AG10803 (cell line): Measurements from ENCODE around the gene CWC22.
"Not testable (repeated sequence)": the region's sequence is repeated elsewhere in the genome, so short reads cannot be mapped to it uniquely, and the experiment has no call there.

ENCODE experiments used
- DNase-seq: peaks from one replicate; pipeline ENCODE4 v3.0.0; 2010; ENCODE audit warnings: low read depth
- H3K4me3 ChIP-seq: 2 replicates; pipeline ENCODE4 v1.5.1; 2011; ENCODE audit warnings: mild to moderate bottlenecking, low read length, control low read depth
- TF ChIP-seq, protein P1 (sequence below): conservative IDR thresholded peaks from 2 replicates; pipeline ENCODE4 v1.5.1; 2011; ENCODE audit warnings: mild to moderate bottlenecking, low read length, control low read depth, inconsistent platforms

The CWC22 gene

DNA sequence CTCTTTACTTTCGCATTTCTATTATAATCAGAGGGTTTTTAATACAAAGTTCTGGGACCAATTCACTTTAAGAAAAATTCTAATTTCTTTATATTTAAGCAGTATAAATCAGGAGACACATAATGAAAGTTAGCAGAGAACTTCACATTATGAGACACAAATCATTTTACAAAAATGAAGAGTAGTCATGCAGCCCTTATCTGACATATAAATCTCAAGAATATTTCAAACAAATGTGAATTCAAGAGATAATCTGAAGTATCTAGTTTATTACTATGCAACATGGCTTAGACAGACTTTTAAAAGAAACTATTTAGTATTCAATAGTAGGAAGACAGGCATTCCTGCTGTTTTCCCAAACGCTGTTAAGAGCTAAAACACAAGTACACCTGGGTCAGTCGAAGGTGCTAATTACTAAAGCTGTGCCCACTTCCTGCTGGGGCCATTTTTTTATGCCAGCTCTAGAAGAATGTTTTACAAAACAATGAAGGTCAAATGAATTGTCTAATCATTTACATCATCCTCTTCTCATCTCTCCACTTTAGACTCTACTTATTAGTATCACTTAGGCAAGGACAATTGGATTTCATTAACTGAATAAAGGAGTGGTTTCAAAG, 40.2 kb downstream of the CWC22 start:
- no peak overlapping the region for H3K4me3 ChIP-seq
- TF ChIP-seq, protein P1, sequence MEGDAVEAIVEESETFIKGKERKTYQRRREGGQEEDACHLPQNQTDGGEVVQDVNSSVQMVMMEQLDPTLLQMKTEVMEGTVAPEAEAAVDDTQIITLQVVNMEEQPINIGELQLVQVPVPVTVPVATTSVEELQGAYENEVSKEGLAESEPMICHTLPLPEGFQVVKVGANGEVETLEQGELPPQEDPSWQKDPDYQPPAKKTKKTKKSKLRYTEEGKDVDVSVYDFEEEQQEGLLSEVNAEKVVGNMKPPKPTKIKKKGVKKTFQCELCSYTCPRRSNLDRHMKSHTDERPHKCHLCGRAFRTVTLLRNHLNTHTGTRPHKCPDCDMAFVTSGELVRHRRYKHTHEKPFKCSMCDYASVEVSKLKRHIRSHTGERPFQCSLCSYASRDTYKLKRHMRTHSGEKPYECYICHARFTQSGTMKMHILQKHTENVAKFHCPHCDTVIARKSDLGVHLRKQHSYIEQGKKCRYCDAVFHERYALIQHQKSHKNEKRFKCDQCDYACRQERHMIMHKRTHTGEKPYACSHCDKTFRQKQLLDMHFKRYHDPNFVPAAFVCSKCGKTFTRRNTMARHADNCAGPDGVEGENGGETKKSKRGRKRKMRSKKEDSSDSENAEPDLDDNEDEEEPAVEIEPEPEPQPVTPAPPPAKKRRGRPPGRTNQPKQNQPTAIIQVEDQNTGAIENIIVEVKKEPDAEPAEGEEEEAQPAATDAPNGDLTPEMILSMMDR: no peak
- no peak for DNase-seq

DNA sequence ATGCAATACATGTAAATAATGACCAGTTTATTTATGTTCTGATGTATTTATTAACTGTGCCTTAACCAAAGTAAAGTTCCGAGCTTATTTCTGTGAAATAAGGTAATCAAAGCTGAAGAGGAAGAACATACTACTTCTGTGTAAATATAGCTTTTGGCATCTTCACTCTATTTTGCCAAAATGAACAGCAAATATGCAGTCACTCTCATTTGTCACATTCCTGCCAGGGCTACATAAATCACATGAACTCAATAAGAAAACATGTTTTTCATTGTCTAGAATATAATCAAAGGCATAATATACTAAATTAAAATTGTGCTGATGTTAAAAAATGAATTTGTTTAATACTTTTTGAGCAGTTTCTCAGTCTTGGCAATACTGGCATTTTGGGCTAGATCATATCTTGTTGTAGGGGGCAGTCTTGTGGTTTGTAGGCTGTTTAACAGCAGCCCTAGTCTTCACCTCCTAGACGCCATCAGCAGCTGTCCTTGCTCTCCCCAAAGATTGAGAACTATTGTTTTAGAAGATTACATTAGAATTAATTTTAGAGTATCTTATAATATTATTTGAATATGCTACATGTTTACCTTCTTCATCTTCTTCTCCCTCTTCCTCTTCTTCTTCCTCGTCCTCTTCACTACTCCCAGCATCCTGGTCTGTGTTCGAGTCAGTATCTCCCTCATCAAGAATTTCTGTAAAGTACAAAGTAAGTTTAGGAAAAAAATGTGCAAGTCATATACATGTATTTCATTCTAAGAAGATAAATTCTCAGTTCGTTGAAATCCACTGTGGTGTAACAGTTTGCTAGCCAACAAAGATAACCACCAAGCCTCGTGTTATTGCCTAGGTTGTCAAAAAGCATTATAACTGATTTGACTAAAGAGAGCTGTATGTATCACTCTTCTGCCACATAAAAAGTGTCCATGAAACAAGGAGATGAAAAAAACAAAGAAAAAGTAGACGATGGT, 41.5 kb downstream of the CWC22 start:
- TF ChIP-seq, protein P1: no peak
- peak; percentile 6 for DNase-seq
- no peak overlapping the region for H3K4me3 ChIP-seq

DNA sequence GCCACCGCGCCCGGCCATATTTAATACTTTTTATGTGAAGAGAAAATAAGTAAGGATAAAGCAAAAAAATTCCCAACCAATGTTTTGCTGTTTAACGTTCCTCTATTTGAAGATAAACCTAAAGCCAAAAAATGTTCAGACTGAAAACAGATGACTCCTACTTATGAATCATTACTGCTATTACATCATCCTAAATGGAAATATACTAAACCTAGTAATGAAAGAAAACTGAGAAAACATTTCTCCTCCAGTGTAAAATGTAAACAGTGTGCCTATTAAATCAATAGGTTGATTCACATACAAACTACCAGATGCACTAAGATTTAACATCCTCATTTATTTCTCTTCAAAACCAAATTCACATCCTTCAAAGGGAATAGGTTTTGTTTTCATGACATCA, 43.5 kb downstream of the CWC22 start:
- TF ChIP-seq, protein P1: no peak
- peak; percentile 48 for DNase-seq
- H3K4me3 ChIP-seq: no peak overlapping the region

DNA sequence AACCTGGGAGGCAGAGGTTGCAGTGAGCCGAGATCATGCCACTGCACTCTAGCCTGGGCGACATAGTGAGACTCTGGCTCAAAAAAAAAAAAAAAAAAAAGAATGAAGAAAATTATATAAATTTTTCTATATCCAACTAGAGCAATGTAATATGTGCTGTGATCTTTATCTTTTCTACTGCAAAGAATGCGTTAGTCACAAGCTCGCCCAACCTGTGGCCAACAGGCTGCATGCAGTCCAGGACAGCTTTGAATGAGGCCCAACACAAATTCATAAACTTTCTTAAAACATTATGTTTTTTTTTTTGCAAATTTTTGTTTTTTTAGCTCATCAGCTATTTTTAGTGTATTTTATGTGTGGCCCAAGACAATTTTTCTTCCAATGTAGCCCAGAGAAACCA, 48.8 kb downstream of the CWC22 start:
- not testable (repeated sequence) for H3K4me3 ChIP-seq, DNase-seq

DNA sequence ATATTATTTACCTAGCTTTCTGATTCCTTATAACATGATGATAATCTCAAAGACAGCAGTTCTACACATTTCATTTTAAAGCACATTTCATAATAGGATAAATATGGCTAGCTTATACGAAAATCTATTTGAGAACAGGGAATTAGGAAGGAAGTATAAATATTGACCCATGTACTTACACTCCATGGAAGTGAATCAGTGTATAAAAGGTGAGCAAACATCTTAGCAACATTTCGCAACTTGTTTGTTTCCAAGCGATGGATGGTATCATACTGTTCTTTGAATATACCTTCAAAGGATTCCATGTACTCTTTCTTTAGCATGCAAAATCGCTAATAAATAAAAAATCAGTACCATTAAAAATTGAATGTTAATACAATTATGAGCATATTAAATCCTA, 53.1 kb downstream of the CWC22 start:
- no peak for DNase-seq
- H3K4me3 ChIP-seq: no peak overlapping the region
- TF ChIP-seq, protein P1: no peak

DNA sequence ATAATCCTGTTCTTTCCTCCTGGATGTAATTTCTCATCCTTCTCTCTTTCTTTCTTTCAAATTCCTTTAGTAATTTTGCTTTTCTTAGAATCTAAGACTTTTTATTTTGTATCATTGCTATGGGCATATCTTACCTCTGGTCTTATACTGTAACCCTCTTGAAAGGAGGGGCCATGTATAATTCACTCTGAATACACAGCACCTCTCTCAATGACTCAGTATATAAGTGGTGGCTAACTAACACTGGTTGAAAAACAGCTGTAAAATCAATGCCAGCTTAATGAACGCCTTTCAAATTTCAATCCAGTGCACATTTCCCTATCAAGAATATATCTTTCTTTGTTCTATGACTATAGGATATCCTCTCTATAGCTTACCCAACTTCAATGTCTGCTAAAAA, 53.7 kb downstream of the CWC22 start:
- DNase-seq: no peak
- TF ChIP-seq, protein P1: no peak
- H3K4me3 ChIP-seq: no peak overlapping the region

DNA sequence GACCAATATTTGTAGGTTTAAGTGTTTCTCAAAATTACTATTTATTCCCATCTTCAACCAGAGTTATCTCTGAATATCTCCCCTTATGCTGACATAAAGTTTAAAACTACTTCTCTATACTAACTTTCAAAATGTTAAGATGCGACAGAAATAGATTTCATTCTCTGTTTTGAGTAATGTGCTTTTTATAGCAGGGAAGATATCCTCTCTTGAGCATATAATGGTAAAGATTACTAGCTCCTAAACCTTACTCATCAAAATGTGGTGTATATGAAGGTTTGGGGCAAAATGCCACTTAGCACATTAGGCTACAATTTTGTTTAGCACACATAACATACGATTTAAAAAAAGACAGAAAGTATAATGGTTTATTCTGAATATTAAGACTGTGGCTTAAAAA, 54.4 kb downstream of the CWC22 start:
- no peak for DNase-seq
- no peak overlapping the region for H3K4me3 ChIP-seq
- TF ChIP-seq, protein P1: no peak
